ENCODE measurements around the gene GSG1L.

Gene GSG1L

DNA sequence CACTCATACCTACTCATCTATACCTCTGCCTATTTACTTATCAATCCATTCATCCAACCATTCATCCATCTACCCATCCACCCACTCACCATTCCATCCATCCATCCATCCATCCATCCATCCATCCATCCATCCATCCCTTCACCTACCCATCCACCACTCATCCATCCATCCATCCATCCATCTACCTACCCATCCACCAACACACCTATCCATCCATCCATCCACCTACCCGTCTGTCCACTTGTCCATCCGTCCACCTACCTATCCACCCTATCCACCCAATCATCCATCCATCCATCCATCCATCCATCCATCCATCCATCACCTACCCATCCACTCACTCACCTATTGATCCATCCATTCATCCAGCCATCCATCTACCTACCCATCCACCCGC, 235.7 kb downstream of the GSG1L start:
- no peak for DNase-seq
- no peaks in the 10 kb centered on the region for H3K36me3 ChIP-seq (ENCODE audit: control insufficient read depth in 1 of 2, insufficient read depth in 2 of 2, low read depth in 1 of 2, low read length in 2 of 2)
- H3K79me1 ChIP-seq (replicated peaks; ENCODE audit: low read length, poor library complexity, severe bottlenecking): no peaks in the 10 kb centered on the region
- no peak overlapping the region for H3K9ac ChIP-seq (ENCODE audit: low read length)
- no peak overlapping the region for H3K4me3 ChIP-seq (ENCODE audit: insufficient read depth in 1 of 2, low read depth in 1 of 2, low read length in 2 of 2)
- no peaks in the 10 kb centered on the region for H3K4me1 ChIP-seq (ENCODE audit: control insufficient read depth, insufficient read depth, low read depth, low read length)
- H3K27me3 ChIP-seq (ENCODE audit: control insufficient read depth in 1 of 2, insufficient read depth in 1 of 2, low read length in 2 of 2): peaks cover 21 to 37% of the 10 kb centered on the region in 2 experiments
- no peak overlapping the region for H3K4me2 ChIP-seq (ENCODE audit: low read length, poor library complexity, severe bottlenecking)
- no peak overlapping the region for H2AK5ac ChIP-seq (ENCODE audit: low read length, severe bottlenecking)
- H3K4ac ChIP-seq (ENCODE audit: low read depth in 1 of 2, low read length in 2 of 2): no peak overlapping the region
- H2BK15ac ChIP-seq (ENCODE audit: low read depth, poor library complexity, severe bottlenecking): no peak overlapping the region
- no peak overlapping the region for H2BK120ac ChIP-seq (ENCODE audit: low read depth, low read length)
- H2AFZ ChIP-seq (ENCODE audit: low read depth, low read length): no peak overlapping the region
- peaks cover 14% of the 10 kb centered on the region for H3K9me3 ChIP-seq (ENCODE audit: control insufficient read depth, low read length)
- H3K18ac ChIP-seq (ENCODE audit: low read depth in 1 of 2, low read length in 2 of 2): no peak overlapping the region
- no peak overlapping the region for H3K14ac ChIP-seq (ENCODE audit: low read length in 2 of 2)
- H4K8ac ChIP-seq (ENCODE audit: low read length): no peak overlapping the region
- 45% methylated on average over 3 of the region's 3 CpGs for WGBS
- no peak overlapping the region for H3K27ac ChIP-seq (ENCODE audit: low read length, poor library complexity, severe bottlenecking)
- H4K91ac ChIP-seq (ENCODE audit: low read length): no peak overlapping the region
- H2BK12ac ChIP-seq (ENCODE audit: low read length in 2 of 2): no peak overlapping the region
- H3K23ac ChIP-seq (ENCODE audit: low read length in 2 of 2): no peak overlapping the region
- no peak overlapping the region for H2BK5ac ChIP-seq (ENCODE audit: low read depth, low read length, poor library complexity, severe bottlenecking)

- Histone ChIP-seq H3K4me2 (ENCODE audit: low read length, poor library complexity, severe bottlenecking) (no peak overlapping the region), H2BK15ac (ENCODE audit: low read depth, poor library complexity, severe bottlenecking) (no peak overlapping the region), H3K27ac (ENCODE audit: low read length, poor library complexity, severe bottlenecking) (no peak overlapping the region), H3K9ac (ENCODE audit: low read length) (no peak overlapping the region), H2AK5ac (ENCODE audit: low read length, severe bottlenecking) (no peak overlapping the region), H3K9me3 (ENCODE audit: control insufficient read depth, low read length) (peaks cover 14% of the 10 kb centered on the region), H2BK12ac (ENCODE audit: low read length in 2 of 2) (no peak overlapping the region), H3K18ac (ENCODE audit: low read depth in 1 of 2, low read length in 2 of 2) (no peak overlapping the region), H3K27me3 (ENCODE audit: control insufficient read depth in 1 of 2, insufficient read depth in 1 of 2, low read length in 2 of 2) (peaks cover 20 to 41% of the 10 kb centered on the region in 2 experiments), H2BK5ac (ENCODE audit: low read depth, low read length, poor library complexity, severe bottlenecking) (no peak overlapping the region), H3K4me1 (ENCODE audit: control insufficient read depth, insufficient read depth, low read depth, low read length) (no peaks in the 10 kb centered on the region), H3K36me3 (ENCODE audit: control insufficient read depth in 1 of 2, insufficient read depth in 2 of 2, low read depth in 1 of 2, low read length in 2 of 2) (no peaks in the 10 kb centered on the region), H4K91ac (ENCODE audit: low read length) (no peak overlapping the region), H3K14ac (ENCODE audit: low read length in 2 of 2) (no peak overlapping the region), H3K4ac (ENCODE audit: low read depth in 1 of 2, low read length in 2 of 2) (no peak overlapping the region), H2AFZ (ENCODE audit: low read depth, low read length) (no peak overlapping the region), H4K8ac (ENCODE audit: low read length) (no peak overlapping the region), H3K79me1 (replicated peaks; ENCODE audit: low read length, poor library complexity, severe bottlenecking) (no peaks in the 10 kb centered on the region), H3K4me3 (ENCODE audit: insufficient read depth in 1 of 2, low read depth in 1 of 2, low read length in 2 of 2) (no peak overlapping the region), H2BK120ac (ENCODE audit: low read depth, low read length) (no peak overlapping the region), H3K23ac (ENCODE audit: low read length in 2 of 2) (no peak overlapping the region)
- DNase-seq: no peak
- 79% methylated on average over 1 of the region's 2 CpGs for WGBS
Observed at GRCh38 chr16:27826893-27827289, 236.6 kb downstream of the GSG1L start.

DNA sequence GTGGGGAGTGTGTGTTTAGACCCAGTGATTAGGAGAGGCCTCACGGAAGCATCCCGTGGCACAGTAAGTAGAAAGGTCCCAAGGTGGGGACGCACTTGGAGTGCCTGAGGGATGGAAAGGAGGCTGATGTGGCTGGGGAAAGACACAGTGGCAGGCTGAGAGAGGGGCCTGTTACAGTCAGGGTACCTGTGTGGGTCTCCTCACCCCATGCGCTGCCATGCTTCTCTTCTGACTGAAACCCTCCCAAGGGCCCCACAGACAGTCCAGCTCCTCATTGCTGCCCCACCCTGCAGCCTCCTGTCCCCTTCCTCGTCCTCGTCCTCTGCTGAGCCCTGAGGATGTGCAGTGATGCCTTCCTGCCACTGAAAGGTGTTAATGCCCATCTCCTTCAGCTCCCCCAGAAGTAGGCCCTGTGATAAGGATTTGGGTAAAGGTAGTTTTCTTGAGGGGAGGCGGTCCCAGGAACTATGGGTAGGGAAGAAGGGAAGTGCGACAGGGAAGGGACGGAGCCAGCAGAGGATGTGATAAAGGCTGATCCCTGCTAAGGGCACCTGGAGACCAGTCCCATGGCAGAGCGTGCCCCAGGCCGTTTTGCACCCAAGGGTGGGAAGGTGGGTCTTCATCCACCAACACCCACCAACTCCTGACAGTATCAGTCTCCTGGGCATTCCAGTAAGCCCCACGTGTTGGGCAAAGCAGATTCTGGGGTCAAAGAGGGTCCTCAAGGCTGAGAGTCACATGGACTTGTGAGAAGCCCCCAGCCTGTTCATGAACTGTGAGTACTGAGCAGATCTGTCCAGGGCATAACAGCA, 237.2 kb downstream of the GSG1L start:
- Histone ChIP-seq H3K23ac (ENCODE audit: low read length in 2 of 2) (no peak overlapping the region), H2BK12ac (ENCODE audit: low read length in 2 of 2) (no peak overlapping the region), H3K4me3 (ENCODE audit: insufficient read depth in 1 of 2, low read depth in 1 of 2, low read length in 2 of 2) (no peak overlapping the region), H3K27me3 (ENCODE audit: control insufficient read depth in 1 of 2, insufficient read depth in 1 of 2, low read length in 2 of 2) (peaks cover 15 to 40% of the 10 kb centered on the region in 2 experiments), H4K8ac (ENCODE audit: low read length) (no peak overlapping the region), H2BK5ac (ENCODE audit: low read depth, low read length, poor library complexity, severe bottlenecking) (no peak overlapping the region), H2AK5ac (ENCODE audit: low read length, severe bottlenecking) (no peak overlapping the region), H4K91ac (ENCODE audit: low read length) (no peak overlapping the region), H3K9ac (ENCODE audit: low read length) (no peak overlapping the region), H3K79me1 (replicated peaks; ENCODE audit: low read length, poor library complexity, severe bottlenecking) (no peaks in the 10 kb centered on the region), H3K4ac (ENCODE audit: low read depth in 1 of 2, low read length in 2 of 2) (no peak overlapping the region), H2BK120ac (ENCODE audit: low read depth, low read length) (no peak overlapping the region), H3K4me2 (ENCODE audit: low read length, poor library complexity, severe bottlenecking) (no peak overlapping the region), H3K4me1 (ENCODE audit: control insufficient read depth, insufficient read depth, low read depth, low read length) (no peaks in the 10 kb centered on the region), H3K14ac (ENCODE audit: low read length in 2 of 2) (no peak overlapping the region), H2BK15ac (ENCODE audit: low read depth, poor library complexity, severe bottlenecking) (no peak overlapping the region), H3K9me3 (ENCODE audit: control insufficient read depth, low read length) (peaks cover 14% of the 10 kb centered on the region), H3K27ac (ENCODE audit: low read length, poor library complexity, severe bottlenecking) (no peak overlapping the region), H3K36me3 (ENCODE audit: control insufficient read depth in 1 of 2, insufficient read depth in 2 of 2, low read depth in 1 of 2, low read length in 2 of 2) (no peaks in the 10 kb centered on the region), H3K18ac (ENCODE audit: low read depth in 1 of 2, low read length in 2 of 2) (no peak overlapping the region), H2AFZ (ENCODE audit: low read depth, low read length) (no peak overlapping the region)
- WGBS: 75% methylated on average over 9 of the region's 12 CpGs
- DNase-seq: no peak

- peaks cover 6% of the 10 kb centered on the region for H3K9me3 ChIP-seq (ENCODE audit: control insufficient read depth, low read length)
- no peak overlapping the region for H3K4me3 ChIP-seq (ENCODE audit: insufficient read depth in 1 of 2, low read depth in 1 of 2, low read length in 2 of 2)
- no peak overlapping the region for H3K27ac ChIP-seq (ENCODE audit: low read length, poor library complexity, severe bottlenecking)
- H2BK15ac ChIP-seq (ENCODE audit: low read depth, poor library complexity, severe bottlenecking): no peak overlapping the region
- peaks cover 23 to 54% of the 10 kb centered on the region in 2 experiments for H3K27me3 ChIP-seq (ENCODE audit: control insufficient read depth in 1 of 2, insufficient read depth in 1 of 2, low read length in 2 of 2)
- H2BK5ac ChIP-seq (ENCODE audit: low read depth, low read length, poor library complexity, severe bottlenecking): no peak overlapping the region
- no peaks in the 10 kb centered on the region for H3K79me1 ChIP-seq (replicated peaks; ENCODE audit: low read length, poor library complexity, severe bottlenecking)
- no peak overlapping the region for H2BK12ac ChIP-seq (ENCODE audit: low read length in 2 of 2)
- H4K91ac ChIP-seq (ENCODE audit: low read length): no peak overlapping the region
- no peak overlapping the region for H3K9ac ChIP-seq (ENCODE audit: low read length)
- H3K4me1 ChIP-seq (ENCODE audit: control insufficient read depth, insufficient read depth, low read depth, low read length): no peaks in the 10 kb centered on the region
- no peak overlapping the region for H3K18ac ChIP-seq (ENCODE audit: low read depth in 1 of 2, low read length in 2 of 2)
- WGBS: 70% methylated on average over 7 of the region's 9 CpGs
- no peak overlapping the region for H2AFZ ChIP-seq (ENCODE audit: low read depth, low read length)
- DNase-seq: no peak
- H2BK120ac ChIP-seq (ENCODE audit: low read depth, low read length): no peak overlapping the region
- H4K8ac ChIP-seq (ENCODE audit: low read length): no peak overlapping the region
- H3K4ac ChIP-seq (ENCODE audit: low read depth in 1 of 2, low read length in 2 of 2): no peak overlapping the region
- H3K23ac ChIP-seq (ENCODE audit: low read length in 2 of 2): no peak overlapping the region
- no peak overlapping the region for H3K14ac ChIP-seq (ENCODE audit: low read length in 2 of 2)
- H3K36me3 ChIP-seq (ENCODE audit: control insufficient read depth in 1 of 2, insufficient read depth in 2 of 2, low read depth in 1 of 2, low read length in 2 of 2): no peaks in the 10 kb centered on the region
- H3K4me2 ChIP-seq (ENCODE audit: low read length, poor library complexity, severe bottlenecking): no peak overlapping the region
- H2AK5ac ChIP-seq (ENCODE audit: low read length, severe bottlenecking): no peak overlapping the region
Observed at GRCh38 chr16:27824786-27825185, 238.7 kb downstream of the GSG1L start.
